A673 (cell line): ENCODE results near the gene CTNNA3. TPM values are rescaled to one million over a fixed set of nuclear protein-coding genes. Genes with fewer than 3 reads are reported as not detected.

Source experiments
- BruUV-seq: library from RNA; stranded (reverse); fragments of 400-500 nt; replicated peaks from 2 replicates; lab custom pipeline; 2021; lab: Mats Ljungman, UMichigan
- CTCF ChIA-PET: fragments of 300-600 bp; sonication (Branson Sonifier 250); formaldehyde crosslinking; loops from one replicate; lab custom pipeline; 2022; ENCODE audit warnings: antibody characterized with exemption; lab: Charles Lee
- POLR2A ChIA-PET: fragments of 300-600 bp; sonication (Branson Sonifier 250); formaldehyde crosslinking; loops from one replicate; lab custom pipeline; 2022; ENCODE audit warnings: antibody characterized with exemption; ENCODE audit not compliant: low non-redundant PET; lab: Charles Lee
- DNase-seq: peaks from one replicate; pipeline ENCODE4 v3.0.0-alpha.2; 2015; ENCODE audit warnings: low spot score
- H3K27ac ChIP-seq: fragments of 200-600 bp; sonication (generic); 2 replicates; pipeline ENCODE4 v1.5.1; 2016; ENCODE audit warnings: mixed run types, low read depth, mild to moderate bottlenecking, mixed read lengths, antibody characterized with exemption, low read length; ENCODE audit not compliant: poor library complexity, severe bottlenecking
- H3K27me3 ChIP-seq: fragments of 200-600 bp; sonication (generic); replicated peaks from 2 replicates; pipeline ENCODE4 v1.6.1; 2017; ENCODE audit warnings: mixed run types, low read depth, mild to moderate bottlenecking, mixed read lengths, antibody characterized with exemption, low read length; ENCODE audit not compliant: insufficient read depth, poor library complexity
- H3K36me3 ChIP-seq: fragments of 200-600 bp; sonication (generic); 2 replicates; pipeline ENCODE4 v1.6.1; 2016; ENCODE audit warnings: mixed run types, mild to moderate bottlenecking, mixed read lengths, antibody characterized with exemption, low read length; ENCODE audit not compliant: insufficient read depth, poor library complexity, severe bottlenecking
- H3K4me1 ChIP-seq: fragments of 200-600 bp; sonication (generic); 2 replicates; pipeline ENCODE4 v1.6.1; 2017; ENCODE audit warnings: mixed run types, mild to moderate bottlenecking, mixed read lengths, antibody characterized with exemption, low read length; ENCODE audit not compliant: insufficient read depth, poor library complexity, severe bottlenecking
- H3K4me3 ChIP-seq: fragments of 200-600 bp; sonication (generic); 2 replicates; pipeline ENCODE4 v1.5.1; 2016; ENCODE audit warnings: low read depth, mixed run types, mild to moderate bottlenecking, mixed read lengths, low read length; ENCODE audit not compliant: poor library complexity, severe bottlenecking
- H3K9me3 ChIP-seq: fragments of 200-600 bp; sonication (generic); 2 replicates; pipeline ENCODE4 v1.6.1; 2016; ENCODE audit warnings: mixed run types, low read depth, mild to moderate bottlenecking, mixed read lengths, antibody characterized with exemption, low read length; ENCODE audit not compliant: poor library complexity, severe bottlenecking
- EZH2 ChIP-seq: fragments of 200-600 bp; sonication (generic); IDR thresholded peaks from 2 replicates; pipeline ENCODE4 v1.6.1; 2017; ENCODE audit warnings: borderline replicate concordance, low read depth, mild to moderate bottlenecking, mixed read lengths, antibody characterized with exemption, low read length; ENCODE audit not compliant: poor library complexity, severe bottlenecking
- intact Hi-C: fragments of 100-400 bp; cut with micrococcal nuclease; formaldehyde crosslinking; loops from one replicate; pipeline ENCODE4 v1.10.0; 2022; ENCODE audit not compliant: unreplicated experiment
- total RNA-seq: library from RNA; stranded (reverse); gene quantifications from 2 replicates; pipeline ENCODE4 v1.2.3, GENCODE V29; 2021
- TF ChIP-seq, protein P1 (sequence below): fragments of 300-800, 200-600 bp; sonication (generic); conservative IDR thresholded peaks from 2 replicates; pipeline ENCODE4 v1.5.1; 2017; ENCODE audit warnings: low read depth, mild to moderate bottlenecking, antibody characterized with exemption, low read length, moderate library complexity, mixed read lengths

The CTNNA3 gene
- total RNA-seq, 1 experiment from 2014 or later, result not detected

DNA sequence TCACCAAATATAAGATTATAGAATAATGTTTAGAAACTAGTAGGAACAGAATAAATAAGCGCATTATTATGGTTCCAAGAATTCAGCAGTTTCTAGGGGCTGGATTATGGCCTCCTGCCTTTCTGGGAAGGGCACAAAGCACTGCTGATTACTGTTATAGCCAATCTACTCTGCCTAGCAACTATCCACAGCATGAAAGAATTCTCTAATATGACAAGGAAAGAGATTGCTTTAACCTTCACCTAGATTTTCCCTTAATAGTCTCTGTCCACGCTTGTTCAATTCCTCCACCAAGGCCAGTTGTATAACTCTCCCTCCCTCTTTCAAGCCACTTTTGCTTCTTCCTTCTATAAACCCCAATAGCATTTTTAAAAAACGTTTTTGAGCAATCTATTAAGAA is 1803.7 kb downstream of the CTNNA3 start:
- POLR2A ChIA-PET, result no interaction called here

DNA sequence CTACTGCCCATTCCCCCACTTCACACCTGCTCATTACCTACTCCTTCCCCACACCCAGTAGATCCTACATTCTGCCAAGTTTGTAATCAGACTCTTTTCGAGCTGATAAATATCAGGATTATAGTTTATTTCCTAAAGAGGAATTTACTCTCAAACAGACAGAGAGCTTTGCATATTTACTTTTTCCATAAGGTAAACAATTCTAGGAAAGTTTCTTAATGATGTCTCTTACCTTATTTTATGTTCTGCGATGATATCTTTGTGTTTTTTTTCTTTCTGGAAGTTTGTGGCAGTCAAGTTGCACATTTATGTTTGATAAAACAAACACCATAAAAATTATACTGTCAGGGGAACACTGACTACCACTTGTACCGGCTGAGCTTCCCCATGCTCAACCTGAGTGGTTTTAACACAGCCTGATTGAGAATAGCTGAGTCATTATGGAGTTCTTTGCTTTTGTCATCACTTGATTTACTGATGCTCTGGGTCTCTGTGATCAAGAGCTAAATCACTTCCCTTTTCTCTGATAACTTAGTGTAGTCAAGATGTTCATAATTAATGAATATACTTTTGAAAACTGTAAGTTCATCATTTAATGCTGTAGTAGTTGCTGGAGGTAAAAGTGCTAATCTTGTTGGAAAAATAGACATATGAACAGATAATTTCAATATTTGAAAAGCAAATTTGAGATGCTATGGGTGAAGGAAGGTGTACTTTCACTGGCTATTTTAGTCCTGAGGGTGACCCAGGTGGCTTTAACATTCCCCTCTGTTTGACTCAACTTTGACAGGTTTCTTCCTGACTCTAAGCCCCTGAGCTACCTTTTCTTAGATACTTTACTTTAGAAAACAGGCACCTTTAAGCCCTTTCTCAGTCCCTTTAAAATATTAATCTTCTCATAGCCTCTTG is 1804.7 kb downstream of the CTNNA3 start:
- DNase-seq, result no peak
- ChIA-PET POLR2A (no interaction called here), CTCF (no interaction called here)
- Histone ChIP-seq H3K27me3 (no peaks in the 10 kb centered on the region), H3K4me1 (no peaks in the 10 kb centered on the region), H3K9me3 (peaks cover 17% of the 10 kb centered on the region), H3K27ac (no peak overlapping the region), H3K36me3 (peaks cover 2% of the 10 kb centered on the region), H3K4me3 (no peak overlapping the region)
- TF ChIP-seq EZH2, result no peak
- TF ChIP-seq, protein P1, sequence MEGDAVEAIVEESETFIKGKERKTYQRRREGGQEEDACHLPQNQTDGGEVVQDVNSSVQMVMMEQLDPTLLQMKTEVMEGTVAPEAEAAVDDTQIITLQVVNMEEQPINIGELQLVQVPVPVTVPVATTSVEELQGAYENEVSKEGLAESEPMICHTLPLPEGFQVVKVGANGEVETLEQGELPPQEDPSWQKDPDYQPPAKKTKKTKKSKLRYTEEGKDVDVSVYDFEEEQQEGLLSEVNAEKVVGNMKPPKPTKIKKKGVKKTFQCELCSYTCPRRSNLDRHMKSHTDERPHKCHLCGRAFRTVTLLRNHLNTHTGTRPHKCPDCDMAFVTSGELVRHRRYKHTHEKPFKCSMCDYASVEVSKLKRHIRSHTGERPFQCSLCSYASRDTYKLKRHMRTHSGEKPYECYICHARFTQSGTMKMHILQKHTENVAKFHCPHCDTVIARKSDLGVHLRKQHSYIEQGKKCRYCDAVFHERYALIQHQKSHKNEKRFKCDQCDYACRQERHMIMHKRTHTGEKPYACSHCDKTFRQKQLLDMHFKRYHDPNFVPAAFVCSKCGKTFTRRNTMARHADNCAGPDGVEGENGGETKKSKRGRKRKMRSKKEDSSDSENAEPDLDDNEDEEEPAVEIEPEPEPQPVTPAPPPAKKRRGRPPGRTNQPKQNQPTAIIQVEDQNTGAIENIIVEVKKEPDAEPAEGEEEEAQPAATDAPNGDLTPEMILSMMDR, result no peak
- BruUV-seq, result no TSS peak
- intact Hi-C loops, result no loop called here

More for the DNA sequence above, 1803.7 kb downstream of the CTNNA3 start:
- intact Hi-C loops, result no loop called here
- Histone ChIP-seq H3K9me3 (peaks cover 15% of the 10 kb centered on the region), H3K27me3 (no peaks in the 10 kb centered on the region), H3K27ac (no peak overlapping the region), H3K4me3 (no peak overlapping the region), H3K36me3 (peaks cover 2% of the 10 kb centered on the region), H3K4me1 (no peaks in the 10 kb centered on the region)
- BruUV-seq, result no TSS peak
- TF ChIP-seq, protein P1, result no peak
- TF ChIP-seq EZH2, result no peak
- CTCF ChIA-PET, result no interaction called here
- no peak for DNase-seq

DNA sequence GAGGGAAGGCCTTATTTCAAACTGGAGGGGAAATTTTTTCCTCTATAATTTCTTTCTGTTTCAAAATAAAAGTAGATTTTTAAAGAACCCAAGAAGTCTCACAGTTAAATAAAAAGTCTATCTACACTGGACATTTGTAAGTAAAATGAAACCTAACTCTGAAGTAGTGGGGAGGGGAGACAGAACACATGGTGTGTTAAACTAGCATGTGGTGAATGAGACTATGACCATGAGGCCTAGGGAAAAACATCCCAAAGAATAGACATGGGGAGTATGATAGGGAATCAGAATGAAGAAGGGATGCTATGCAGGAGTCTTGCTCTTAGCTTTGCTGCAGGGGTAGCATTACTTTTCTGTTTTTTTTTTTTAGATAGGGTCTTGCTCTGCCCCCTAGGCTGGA is 1831.5 kb downstream of the CTNNA3 start:
- no TSS peak for BruUV-seq
- H3K9me3 ChIP-seq, result no peaks in the 10 kb centered on the region
- CTCF ChIA-PET, result no interaction called here

More for the DNA sequence above, 1831.5 kb downstream of the CTNNA3 start:
- H3K4me1 ChIP-seq, result no peaks in the 10 kb centered on the region
- no peaks in the 10 kb centered on the region for H3K27me3 ChIP-seq
- TF ChIP-seq, protein P1, result no peak
- TF ChIP-seq EZH2, result no peak
- H3K4me3 ChIP-seq, result no peak overlapping the region
- no peak for DNase-seq
- H3K36me3 ChIP-seq, result no peaks in the 10 kb centered on the region
- H3K27ac ChIP-seq, result no peak overlapping the region
- POLR2A ChIA-PET, result no interaction called here
- intact Hi-C loops, result no loop called here
